Measurements from ENCODE around the gene PTGDS. TPM values are rescaled to one million over a fixed set of nuclear protein-coding genes. Genes with fewer than 3 reads are reported as not detected.

PTGDS gene
- polyA plus RNA-seq, 1 donor from 2014 or later = 2.0 TPM

Other genes starting within 250 kb of the PTGDS start
- gene LCN10, start 234.6 kb upstream of the PTGDS start, polyA plus RNA-seq = not detected in 2 replicates
- gene LCN6, start 229.0 kb upstream of the PTGDS start, polyA plus RNA-seq = not detected in 2 replicates
- gene LCN8, start 219.3 kb upstream of the PTGDS start, polyA plus RNA-seq = not detected in 2 replicates
- gene LCN15, start 213.0 kb upstream of the PTGDS start, polyA plus RNA-seq = not detected in 2 replicates
- 30.1 and 33.1 TPM in 2 replicates for gene TMEM141, start 186.2 kb upstream of the PTGDS start, polyA plus RNA-seq
- gene CCDC183, start 181.2 kb upstream of the PTGDS start, polyA plus RNA-seq = 5.5 and 8.8 TPM in 2 replicates
- gene RABL6, start 169.6 kb upstream of the PTGDS start, polyA plus RNA-seq = 46.4 and 58.8 TPM in 2 replicates
- gene AJM1, start 135.0 kb upstream of the PTGDS start, polyA plus RNA-seq = 1.5 TPM in 2 replicates
- 279 and 293 TPM in 2 replicates for gene PHPT1, start 128.1 kb upstream of the PTGDS start, polyA plus RNA-seq
- 13.1 and 23.6 TPM in 2 replicates for gene MAMDC4, start 125.2 kb upstream of the PTGDS start, polyA plus RNA-seq
- gene EDF1, start 111.2 kb upstream of the PTGDS start, polyA plus RNA-seq = 613 and 677 TPM in 2 replicates
- gene TRAF2, start 91.0 kb upstream of the PTGDS start, polyA plus RNA-seq = 14.6 and 21.5 TPM in 2 replicates
- gene FBXW5, start 32.8 kb upstream of the PTGDS start, polyA plus RNA-seq = 138 and 148 TPM in 2 replicates
- gene C8G, start 32.3 kb upstream of the PTGDS start, polyA plus RNA-seq = not detected in 2 replicates
- 2.9 TPM in 1 of 2 replicates, not detected in the other for gene LCN12, start 25.2 kb upstream of the PTGDS start, polyA plus RNA-seq
- 0.76 TPM in 1 of 2 replicates, not detected in the other for gene LCNL1, start 5.5 kb downstream of the PTGDS start, polyA plus RNA-seq
- gene PAXX, start 14.9 kb downstream of the PTGDS start, polyA plus RNA-seq = 276 and 346 TPM in 2 replicates
- not detected in 2 replicates for gene CLIC3, start 19.1 kb downstream of the PTGDS start, polyA plus RNA-seq
- gene ABCA2, start 50.7 kb downstream of the PTGDS start, polyA plus RNA-seq = 30.6 and 52.0 TPM in 2 replicates
- 0.56 and 0.69 TPM in 2 replicates for gene FUT7, start 54.6 kb downstream of the PTGDS start, polyA plus RNA-seq
- gene NPDC1, start 68.7 kb downstream of the PTGDS start, polyA plus RNA-seq = 161 and 162 TPM in 2 replicates
- gene ENTPD2, start 76.6 kb downstream of the PTGDS start, polyA plus RNA-seq = not detected in 2 replicates
- gene SAPCD2, start 93.1 kb downstream of the PTGDS start, polyA plus RNA-seq = 0.22 and 0.96 TPM in 2 replicates
- gene UAP1L1, start 100.0 kb downstream of the PTGDS start, polyA plus RNA-seq = 0.21 and 0.36 TPM in 2 replicates
- 72.0 and 90.9 TPM in 2 replicates for gene MAN1B1, start 109.5 kb downstream of the PTGDS start, polyA plus RNA-seq
- gene DPP7, start 137.2 kb downstream of the PTGDS start, polyA plus RNA-seq = 23.3 and 43.3 TPM in 2 replicates
- 0.58 and 0.68 TPM in 2 replicates for gene GRIN1, start 161.7 kb downstream of the PTGDS start, polyA plus RNA-seq
- 2.2 and 3.2 TPM in 2 replicates for gene LRRC26, start 192.5 kb downstream of the PTGDS start, polyA plus RNA-seq
- not detected in 2 replicates for gene TMEM210, start 194.6 kb downstream of the PTGDS start, polyA plus RNA-seq
- 38.1 and 47.2 TPM in 2 replicates for gene ANAPC2, start 211.1 kb downstream of the PTGDS start, polyA plus RNA-seq
- 170 and 195 TPM in 2 replicates for gene SSNA1, start 211.2 kb downstream of the PTGDS start, polyA plus RNA-seq
- 8.1 TPM in 2 replicates for gene TPRN, start 223.2 kb downstream of the PTGDS start, polyA plus RNA-seq
- 61.1 and 66.7 TPM in 2 replicates for gene TMEM203, start 228.1 kb downstream of the PTGDS start, polyA plus RNA-seq
- 8.8 and 18.2 TPM in 2 replicates for gene NDOR1, start 228.2 kb downstream of the PTGDS start, polyA plus RNA-seq
- 1.2 and 1.5 TPM in 2 replicates for gene RNF208, start 244.7 kb downstream of the PTGDS start, polyA plus RNA-seq
- gene CYSRT1, start 247.7 kb downstream of the PTGDS start, polyA plus RNA-seq = 1.3 and 3.3 TPM in 2 replicates
- 0.26 TPM in 1 of 2 replicates, not detected in the other for gene RNF224, start 250.0 kb downstream of the PTGDS start, polyA plus RNA-seq

Measured in neural cell (in vitro differentiated cells).